Cardiac ventricle fibroblast (primary cell): ENCODE measurements around the gene CSGALNACT2. TPM values are rescaled to one million over a fixed set of nuclear protein-coding genes. Genes with fewer than 3 reads are reported as not detected.

ENCODE experiments used
- total RNA-seq: library from RNA; depleted of rRNA; stranded (reverse); fragments of >200 nt; gene quantifications from 2 replicates; pipeline ENCODE4 v1.2.3, GENCODE V29; 2015

The CSGALNACT2 gene, protein sequence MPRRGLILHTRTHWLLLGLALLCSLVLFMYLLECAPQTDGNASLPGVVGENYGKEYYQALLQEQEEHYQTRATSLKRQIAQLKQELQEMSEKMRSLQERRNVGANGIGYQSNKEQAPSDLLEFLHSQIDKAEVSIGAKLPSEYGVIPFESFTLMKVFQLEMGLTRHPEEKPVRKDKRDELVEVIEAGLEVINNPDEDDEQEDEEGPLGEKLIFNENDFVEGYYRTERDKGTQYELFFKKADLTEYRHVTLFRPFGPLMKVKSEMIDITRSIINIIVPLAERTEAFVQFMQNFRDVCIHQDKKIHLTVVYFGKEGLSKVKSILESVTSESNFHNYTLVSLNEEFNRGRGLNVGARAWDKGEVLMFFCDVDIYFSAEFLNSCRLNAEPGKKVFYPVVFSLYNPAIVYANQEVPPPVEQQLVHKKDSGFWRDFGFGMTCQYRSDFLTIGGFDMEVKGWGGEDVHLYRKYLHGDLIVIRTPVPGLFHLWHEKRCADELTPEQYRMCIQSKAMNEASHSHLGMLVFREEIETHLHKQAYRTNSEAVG
- 17.2 and 17.5 TPM in 2 replicates for total RNA-seq

DNA sequence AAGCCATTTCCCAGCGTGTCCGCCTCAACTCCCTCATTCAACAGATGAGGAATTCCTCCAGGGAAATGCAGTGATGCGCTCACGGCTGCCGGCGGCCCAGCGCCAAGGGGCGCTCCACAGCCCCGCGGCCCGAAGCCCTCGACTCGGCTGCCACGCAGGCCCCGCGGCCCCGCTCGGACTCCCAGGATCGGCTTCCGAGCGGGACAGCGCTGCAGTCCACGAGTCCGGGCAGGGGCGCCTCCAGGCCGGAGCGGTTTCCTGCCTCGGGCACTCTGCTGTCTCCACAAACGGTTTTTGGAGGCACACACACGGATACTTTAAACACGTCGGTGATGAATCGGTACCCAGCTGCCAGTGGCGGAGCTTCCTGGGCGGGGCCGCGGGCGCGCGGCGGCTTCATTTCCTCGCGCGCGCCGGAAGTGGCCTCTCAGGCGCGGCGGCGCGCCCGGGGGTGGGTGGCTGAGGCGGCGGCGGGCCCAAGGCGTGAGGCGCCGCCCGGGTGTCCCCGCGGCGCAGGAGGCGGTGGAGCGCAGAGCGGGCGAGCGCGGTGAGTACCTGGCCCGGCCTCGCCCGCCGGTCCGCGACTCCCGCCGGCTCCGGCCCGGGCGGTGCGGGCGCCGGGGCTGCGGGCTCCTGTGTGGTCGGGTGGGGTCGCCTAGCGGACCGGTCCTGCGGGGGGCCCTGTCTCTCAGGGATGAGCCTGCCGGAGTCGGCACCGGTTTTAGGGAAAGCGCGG lies at the start of gene CSGALNACT2:
CSGALNACT2 (plus strand) TSS at position 425 of the 736 bp plus-strand sequence. CDS start 16,705 bp downstream, outside the sequence.

Other genes with a start within 250 kb of the CSGALNACT2 start
- 0.19 and 0.39 TPM in 2 replicates for gene RET, start 61.4 kb upstream of the CSGALNACT2 start, total RNA-seq
- gene RASGEF1A, start 128.6 kb downstream of the CSGALNACT2 start, total RNA-seq = 0.05 and 0.06 TPM in 2 replicates
- not detected in 2 replicates for gene FXYD4, start 233.2 kb downstream of the CSGALNACT2 start, total RNA-seq